SK-N-SH (cell line): ENCODE measurements around the gene RNLS. TPM values are rescaled to one million over a fixed set of nuclear protein-coding genes. Genes with fewer than 3 reads are reported as not detected.

Experiments
- CTCF ChIA-PET: fragments of 300-600, 350-600 bp; formaldehyde crosslinking; extraction: SDS; loops from one replicate; lab custom pipeline; 2021; lab: Yijun Ruan, JAX
- POLR2A ChIA-PET: fragments of 350-600 bp; sonication (Branson Sonifier 250); formaldehyde crosslinking; extraction: SDS; loops from one replicate; lab custom pipeline; 2020; ENCODE audit warnings: antibody characterized with exemption, inconsistent platforms; lab: Yijun Ruan, JAX
- DNase-seq: peaks from one replicate; pipeline ENCODE4 v3.0.0; 2012
- H2AFZ ChIP-seq: fragments of 200-600 bp; sonication (generic); 2 replicates; pipeline ENCODE4 v1.8.1; 2016; ENCODE audit warnings: antibody characterized with exemption, mild to moderate bottlenecking, low read depth
- H3F3A ChIP-seq: fragments of 200-600 bp; sonication (generic); replicated peaks from 2 replicates; pipeline ENCODE3; 2016; ENCODE audit warnings: antibody characterized with exemption, mild to moderate bottlenecking; ENCODE audit not compliant: insufficient read depth
- H3K27ac ChIP-seq, 2 experiments: fragments of 200-500 bp in 1 of 2; fragments of 200-600 bp in 1 of 2; sonication (Bioruptor generic) in 1 of 2; sonication (generic), shearing (Covaris generic) in 1 of 2; 2 replicates each; pipeline versions ENCODE4 v1.5.1 to v1.6.1; 2014 to 2016; ENCODE audit warnings: low read depth in 2 of 2, inconsistent platforms in 1 of 2, low read length in 1 of 2, mild to moderate bottlenecking in 1 of 2, mixed read lengths in 1 of 2
- H3K27me3 ChIP-seq: fragments of 200-600 bp; sonication (generic), shearing (Covaris generic); 2 replicates; pipeline ENCODE4 v1.6.1; 2016; ENCODE audit warnings: mixed run types; ENCODE audit not compliant: insufficient read depth
- H3K36me3 ChIP-seq, 2 experiments: fragments of 200-500 bp in 1 of 2; fragments of 200-600 bp in 1 of 2; sonication (Bioruptor generic) in 1 of 2; sonication (generic) in 1 of 2; replicated peaks in 1 of 2; 2 replicates each; pipeline versions ENCODE3 to v1.5.1; 2014 to 2016; ENCODE audit warnings: low read length in 1 of 2, mild to moderate bottlenecking in 1 of 2; ENCODE audit not compliant: insufficient read depth in 2 of 2, control insufficient read depth in 1 of 2
- H3K4me1 ChIP-seq, 2 experiments: fragments of 200-500 bp in 1 of 2; fragments of 200-600 bp in 1 of 2; sonication (Bioruptor generic) in 1 of 2; sonication (generic), shearing (Covaris generic) in 1 of 2; 2 replicates each; pipeline versions ENCODE4 v1.5.1 to v1.6.1; 2014 to 2016; ENCODE audit warnings: low read depth in 1 of 2, low read length in 1 of 2, mixed run types in 1 of 2; ENCODE audit not compliant: insufficient read depth in 2 of 2, control insufficient read depth in 1 of 2
- H3K4me2 ChIP-seq: fragments of 200-600 bp; sonication (generic), shearing (Covaris generic); 2 replicates; pipeline ENCODE4 v1.6.1; 2017; ENCODE audit warnings: mixed run types
- H3K4me3 ChIP-seq, 2 experiments: fragments of 200-500 bp in 1 of 2; fragments of 200-600 bp in 1 of 2; sonication (Bioruptor generic) in 1 of 2; sonication (generic), shearing (Covaris generic) in 1 of 2; 2 replicates each; pipeline versions ENCODE4 v1.5.1 to v1.8.1; 2014 to 2016; ENCODE audit warnings: low read depth in 2 of 2, inconsistent platforms in 1 of 2, low read length in 1 of 2, mild to moderate bottlenecking in 1 of 2, mixed read lengths in 1 of 2, moderate library complexity in 1 of 2
- H3K79me2 ChIP-seq: fragments of 200-600 bp; sonication (generic); 2 replicates; pipeline ENCODE4 v1.8.1; 2017; ENCODE audit warnings: mild to moderate bottlenecking; ENCODE audit not compliant: insufficient read depth
- H3K9ac ChIP-seq: fragments of 200-600 bp; sonication (generic); 2 replicates; pipeline ENCODE4 v1.6.1; 2017; ENCODE audit warnings: mixed run types
- H3K9me2 ChIP-seq: fragments of 200-600 bp; sonication (generic); 2 replicates; pipeline ENCODE4 v1.6.1; 2017; ENCODE audit warnings: mixed run types
- H3K9me3 ChIP-seq: fragments of 200-600 bp; sonication (generic); 2 replicates; pipeline ENCODE4 v1.6.1; 2017; ENCODE audit warnings: mixed run types, mild to moderate bottlenecking, moderate library complexity
- H4K20me1 ChIP-seq: fragments of 200-600 bp; sonication (generic); 2 replicates; pipeline ENCODE4 v1.6.1; 2017; ENCODE audit warnings: mild to moderate bottlenecking, mixed run types; ENCODE audit not compliant: insufficient read depth
- EP300 ChIP-seq, 2 experiments: IDR thresholded peaks; 2 replicates each; pipeline versions ENCODE4 v1.4.0 to v1.6.1; 2012; ENCODE audit warnings: borderline replicate concordance in 1 of 2, low read depth in 1 of 2, low read length in 1 of 2
- FOSL2 ChIP-seq: IDR thresholded peaks from 2 replicates; pipeline ENCODE4 v1.4.0; 2012; ENCODE audit warnings: low read depth, mild to moderate bottlenecking, moderate library complexity, borderline replicate concordance
- GATA2 ChIP-seq: sonication (generic); formaldehyde crosslinking; IDR thresholded peaks from 2 replicates; pipeline ENCODE4 v1.5.0; 2020; ENCODE audit warnings: mild to moderate bottlenecking, missing genetic modification reagents
- MAX ChIP-seq: IDR thresholded peaks from 2 replicates; pipeline ENCODE4 v1.4.0; 2012; ENCODE audit warnings: low read depth
- MXI1 ChIP-seq: IDR thresholded peaks from 2 replicates; pipeline ENCODE4 v1.6.1; 2012; ENCODE audit warnings: mild to moderate bottlenecking, low read depth, low read length, improper control_type of control experiment
- RAD21 ChIP-seq: IDR thresholded peaks from 2 replicates; pipeline ENCODE4 v1.6.1; 2012; ENCODE audit warnings: mild to moderate bottlenecking, low read length
- RCOR1 ChIP-seq: fragments of 150-350 bp; IDR thresholded peaks from 2 replicates; pipeline ENCODE4 v1.6.1; 2017; ENCODE audit warnings: antibody characterized with exemption, low read length
- RFX5 ChIP-seq: IDR thresholded peaks from 2 replicates; pipeline ENCODE4 v1.6.1; 2012; ENCODE audit warnings: mild to moderate bottlenecking, improper control_type of control experiment, low read length
- RXRA ChIP-seq: IDR thresholded peaks from 2 replicates; pipeline ENCODE4 v1.4.0; 2012; ENCODE audit warnings: low read depth, mild to moderate bottlenecking, borderline replicate concordance
- SIN3A ChIP-seq: IDR thresholded peaks from 2 replicates; pipeline ENCODE4 v1.6.1; 2012; ENCODE audit warnings: low read depth, mild to moderate bottlenecking, low read length, moderate library complexity, borderline replicate concordance
- SMC3 ChIP-seq: IDR thresholded peaks from 2 replicates; pipeline ENCODE4 v1.6.1; 2012; ENCODE audit warnings: low read depth, low read length, improper control_type of control experiment
- TAF1 ChIP-seq: IDR thresholded peaks from 2 replicates; pipeline ENCODE4 v1.6.1; 2012; ENCODE audit warnings: low read depth, mild to moderate bottlenecking, low read length, moderate library complexity, borderline replicate concordance
- polyA plus RNA-seq, 3 experiments: library from polyadenylated mRNA; depleted of rRNA; stranded (reverse); fragments of >200 nt; gene quantifications; 2 replicates each; pipeline ENCODE4 v1.2.3, GENCODE V29; 2012
- TF ChIP-seq, protein P1 (sequence below): fragments of 200-600 bp; sonication (generic); IDR thresholded peaks from 2 replicates; pipeline ENCODE4 v1.6.1; 2017; ENCODE audit warnings: antibody characterized with exemption, mild to moderate bottlenecking, moderate library complexity
- TF ChIP-seq, protein P2 (sequence below): fragments of 150-350 bp; IDR thresholded peaks from 2 replicates; pipeline ENCODE4 v1.6.1; 2017; ENCODE audit warnings: antibody characterized with exemption, low read length, low read depth, borderline replicate concordance
- TF ChIP-seq, protein P3 (sequence below): IDR thresholded peaks from 2 replicates; pipeline ENCODE4; 2012

Gene RNLS
- polyA plus RNA-seq, 1 of the 3 experiments (the other 2 are of a cell fraction) = not detected

- TF ChIP-seq, protein P1, sequence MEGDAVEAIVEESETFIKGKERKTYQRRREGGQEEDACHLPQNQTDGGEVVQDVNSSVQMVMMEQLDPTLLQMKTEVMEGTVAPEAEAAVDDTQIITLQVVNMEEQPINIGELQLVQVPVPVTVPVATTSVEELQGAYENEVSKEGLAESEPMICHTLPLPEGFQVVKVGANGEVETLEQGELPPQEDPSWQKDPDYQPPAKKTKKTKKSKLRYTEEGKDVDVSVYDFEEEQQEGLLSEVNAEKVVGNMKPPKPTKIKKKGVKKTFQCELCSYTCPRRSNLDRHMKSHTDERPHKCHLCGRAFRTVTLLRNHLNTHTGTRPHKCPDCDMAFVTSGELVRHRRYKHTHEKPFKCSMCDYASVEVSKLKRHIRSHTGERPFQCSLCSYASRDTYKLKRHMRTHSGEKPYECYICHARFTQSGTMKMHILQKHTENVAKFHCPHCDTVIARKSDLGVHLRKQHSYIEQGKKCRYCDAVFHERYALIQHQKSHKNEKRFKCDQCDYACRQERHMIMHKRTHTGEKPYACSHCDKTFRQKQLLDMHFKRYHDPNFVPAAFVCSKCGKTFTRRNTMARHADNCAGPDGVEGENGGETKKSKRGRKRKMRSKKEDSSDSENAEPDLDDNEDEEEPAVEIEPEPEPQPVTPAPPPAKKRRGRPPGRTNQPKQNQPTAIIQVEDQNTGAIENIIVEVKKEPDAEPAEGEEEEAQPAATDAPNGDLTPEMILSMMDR = no peak
- no peak for TF ChIP-seq RCOR1
- TF ChIP-seq, protein P2, sequence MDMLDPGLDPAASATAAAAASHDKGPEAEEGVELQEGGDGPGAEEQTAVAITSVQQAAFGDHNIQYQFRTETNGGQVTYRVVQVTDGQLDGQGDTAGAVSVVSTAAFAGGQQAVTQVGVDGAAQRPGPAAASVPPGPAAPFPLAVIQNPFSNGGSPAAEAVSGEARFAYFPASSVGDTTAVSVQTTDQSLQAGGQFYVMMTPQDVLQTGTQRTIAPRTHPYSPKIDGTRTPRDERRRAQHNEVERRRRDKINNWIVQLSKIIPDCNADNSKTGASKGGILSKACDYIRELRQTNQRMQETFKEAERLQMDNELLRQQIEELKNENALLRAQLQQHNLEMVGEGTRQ = no peak
- no peak for TF ChIP-seq RAD21
Measured at GRCh38 chr10:88374392-88375175, 208.5 kb downstream of the RNLS start (continued).

GRCh38 chr10:88372881-88373592 lies 210.1 kb downstream of the RNLS start:
- Histone ChIP-seq H3K4me1 (no peaks in the 10 kb centered on the region; a peak in 2 of 4 replicates), H3K79me2 (no peaks in the 10 kb centered on the region), H3F3A (no peaks in the 10 kb centered on the region), H3K4me3 (no peak overlapping the region), H3K4me2 (no peak overlapping the region), H4K20me1 (no peaks in the 10 kb centered on the region), H2AFZ (no peak overlapping the region; the same call in 1 of the 2 replicates), H3K9ac (no peak overlapping the region), H3K27ac (no peak overlapping the region), H3K36me3 (no peaks in the 10 kb centered on the region), H3K9me2 (no peaks in the 10 kb centered on the region), H3K27me3 (no peaks in the 10 kb centered on the region), H3K9me3 (no peaks in the 10 kb centered on the region)
- no peak for TF ChIP-seq GATA2
- no peak for TF ChIP-seq RAD21
- no peak for TF ChIP-seq RCOR1
- TF ChIP-seq FOSL2 = no peak
- no peak for TF ChIP-seq SMC3
- TF ChIP-seq, protein P3, sequence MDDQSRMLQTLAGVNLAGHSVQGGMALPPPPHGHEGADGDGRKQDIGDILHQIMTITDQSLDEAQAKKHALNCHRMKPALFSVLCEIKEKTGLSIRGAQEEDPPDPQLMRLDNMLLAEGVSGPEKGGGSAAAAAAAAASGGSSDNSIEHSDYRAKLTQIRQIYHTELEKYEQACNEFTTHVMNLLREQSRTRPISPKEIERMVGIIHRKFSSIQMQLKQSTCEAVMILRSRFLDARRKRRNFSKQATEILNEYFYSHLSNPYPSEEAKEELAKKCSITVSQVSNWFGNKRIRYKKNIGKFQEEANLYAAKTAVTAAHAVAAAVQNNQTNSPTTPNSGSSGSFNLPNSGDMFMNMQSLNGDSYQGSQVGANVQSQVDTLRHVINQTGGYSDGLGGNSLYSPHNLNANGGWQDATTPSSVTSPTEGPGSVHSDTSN = no peak
- no peak for TF ChIP-seq MXI1
- no peak for TF ChIP-seq SIN3A
- TF ChIP-seq RFX5 = no peak
- TF ChIP-seq TAF1 = no peak
- no peak for TF ChIP-seq EP300 (IDR thresholded peaks at IDR 0.05; ENCODE audit: borderline replicate concordance in 1 of 2, low read depth in 1 of 2, low read length in 1 of 2)
- TF ChIP-seq MAX = no peak
- TF ChIP-seq RXRA = no peak
- POLR2A ChIA-PET = no interaction called here
- no peak for DNase-seq
- CTCF ChIA-PET = interaction anchor here (1.6 kb wide), 1 partner anchor 10 kb away, joined by 3 read pairs; no protein-coding TSS in a partner anchor
